Lower leg skin (tissue), 4 donors: ENCODE results near the gene ANTXR1. TPM values are rescaled to one million over a fixed set of nuclear protein-coding genes. Genes with fewer than 3 reads are reported as not detected.
A peak's percentile ranks its signal among the peaks of the same experiment; 100 is the strongest.

Experiments
- DNase-seq, 2 donors: peaks; one replicate each; pipeline ENCODE4 v3.0.0-alpha.2; 2019; ENCODE audit warnings: low spot score in 2 of 2
- H3K4me3 ChIP-seq: fragments of 200-600 bp; sonication (generic); 2 replicates; pipeline ENCODE4 v1.5.1; 2017; ENCODE audit warnings: mild to moderate bottlenecking, low read depth; ENCODE audit not compliant: poor library complexity, severe bottlenecking
- CTCF ChIP-seq, 3 donors: fragments of 450-650 bp; IDR thresholded peaks; one replicate each; pipeline ENCODE4 v1.5.1; 2016; ENCODE audit warnings: antibody characterized with exemption in 3 of 3, mild to moderate bottlenecking in 3 of 3, moderate library complexity in 2 of 3
- POLR2A ChIP-seq, 2 donors: fragments of 450-650 bp; IDR thresholded peaks; one replicate each; pipeline ENCODE4 v1.6.1; 2016 to 2017; ENCODE audit warnings: antibody characterized with exemption in 2 of 2, mild to moderate bottlenecking in 1 of 2, moderate library complexity in 1 of 2
- WGBS, 2 donors: methylation state at CpG; one replicate each; pipeline ENCODE4 v1.1.5; 2018; 5-methylcytosine and 5-hydroxymethylcytosine counted together
- intact Hi-C: fragments of 100-400 bp; cut with DNase I; formaldehyde crosslinking; loops from one replicate; pipeline ENCODE4 v1.15.0; 2023; ENCODE audit warnings: low total_unique reads
- total RNA-seq, 4 donors: library from RNA; depleted of rRNA; stranded (reverse); fragments of >200 nt; gene quantifications; one replicate each; pipeline ENCODE4 v1.1.0, GENCODE V29; 2016

Gene ANTXR1
- total RNA-seq, 4 donors from 2014 or later = 43.3 to 56.7 (median 52.7) TPM

DNA sequence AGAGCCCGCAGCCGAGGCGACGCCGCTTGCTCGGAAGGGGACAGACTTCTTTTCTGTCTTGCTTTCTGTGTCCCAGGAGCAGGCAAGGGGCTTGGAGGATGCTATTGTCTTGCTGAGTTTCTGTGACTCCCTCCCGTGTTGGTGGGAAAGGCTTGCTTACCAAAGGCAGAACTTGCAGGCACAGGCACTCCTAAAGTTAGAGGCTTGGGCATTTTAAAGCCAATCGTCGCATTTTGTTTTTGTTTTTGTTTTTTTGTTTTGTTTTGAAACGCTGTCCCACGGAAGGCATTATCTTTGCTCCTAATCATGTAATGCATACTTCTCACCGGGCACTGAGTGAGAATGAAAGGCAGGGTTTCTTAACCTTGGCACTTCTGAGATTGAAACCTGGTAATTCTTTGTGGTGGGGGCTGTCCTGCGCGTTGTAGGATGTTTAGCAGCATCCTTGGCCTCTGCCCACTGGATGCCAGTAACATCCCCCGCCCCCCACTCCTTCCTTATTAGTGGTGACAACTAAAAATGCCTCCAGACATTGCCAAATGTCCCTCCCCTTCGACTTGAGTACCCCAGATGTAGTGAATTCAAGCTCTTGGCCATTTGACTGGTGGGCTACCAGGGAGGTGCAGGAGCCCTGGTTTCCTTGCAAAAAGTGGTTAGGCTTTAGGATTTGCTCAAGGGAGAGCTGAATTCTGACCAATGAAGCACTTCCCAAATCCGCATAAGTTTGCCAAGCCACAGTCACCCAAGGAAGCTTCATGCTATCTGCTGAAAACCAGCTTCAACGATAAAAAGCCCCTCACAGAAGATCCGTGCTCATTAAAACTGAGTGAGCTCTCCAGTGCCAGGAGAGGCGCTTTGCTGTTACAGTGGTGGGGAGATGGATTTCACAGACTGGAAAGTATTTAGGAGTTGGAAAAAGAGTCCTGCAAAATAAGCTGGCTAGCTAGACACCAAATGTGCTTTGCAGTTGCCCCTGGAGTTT, 1.2 kb downstream of the ANTXR1 start:
- 1 to 3% methylated on average over 19 to 20 of the region's 20 CpGs for WGBS, 2 donors
- DNase-seq = no peak
- intact Hi-C loops = loop anchor here (5.0 kb wide), 1 partner anchor 293 kb away; no protein-coding TSS in a partner anchor
- H3K4me3 ChIP-seq = peak overlapping the region; percentile 79
- TF ChIP-seq CTCF (IDR thresholded peaks at IDR 0.05) = no peak

GRCh38 chr2:69017080-69017479, 4.1 kb downstream of the ANTXR1 start:
- intact Hi-C loops = no loop called here
- TF ChIP-seq POLR2A (IDR thresholded peaks at IDR 0.05) (no peak), CTCF (IDR thresholded peaks at IDR 0.05) (no peak)
- no peak overlapping the region for H3K4me3 ChIP-seq
- no peak for DNase-seq
- 35 to 50% methylated on average over 5 of the region's 5 CpGs for WGBS, 2 donors

- H3K4me3 ChIP-seq = no peak overlapping the region
- intact Hi-C loops = no loop called here
- 56 to 59% methylated on average over 3 of the region's 3 CpGs for WGBS, 2 donors
- TF ChIP-seq CTCF (IDR thresholded peaks at IDR 0.05) (no peak), POLR2A (IDR thresholded peaks at IDR 0.05) (no peak)
- DNase-seq = no peak
Observed at GRCh38 chr2:69017835-69018234, 4.9 kb downstream of the ANTXR1 start.

DNA sequence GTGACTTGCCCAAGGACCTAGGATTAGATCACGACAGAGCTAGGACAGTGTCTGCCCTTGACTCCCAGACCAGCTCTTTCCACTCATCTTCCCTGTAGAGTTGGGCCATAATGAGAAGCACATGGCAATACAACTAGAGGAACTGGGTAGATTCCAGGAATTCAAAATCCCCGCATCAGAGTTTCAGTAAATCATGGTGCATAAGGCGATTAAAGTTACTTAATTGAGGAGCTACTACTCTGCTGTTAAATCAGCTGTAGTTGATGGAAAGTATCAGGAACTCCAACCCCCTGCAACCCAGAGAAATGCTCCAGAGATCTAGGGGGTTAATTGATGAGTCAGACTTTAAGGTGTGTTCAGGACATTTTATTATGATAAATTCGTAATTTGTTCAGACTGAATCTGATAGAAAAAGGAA, 5.7 kb downstream of the ANTXR1 start:
- no peak overlapping the region for H3K4me3 ChIP-seq
- no peak for DNase-seq
- TF ChIP-seq CTCF (IDR thresholded peaks at IDR 0.05) (no peak), POLR2A (IDR thresholded peaks at IDR 0.05) (no peak)
- 30 to 54% methylated on average over 4 of the region's 4 CpGs for WGBS, 2 donors
- intact Hi-C loops = no loop called here

- 35 to 36% methylated on average over 8 of the region's 8 CpGs for WGBS, 2 donors
- intact Hi-C loops = no loop called here
- no peak overlapping the region for H3K4me3 ChIP-seq
- no peak for DNase-seq
- no peak for TF ChIP-seq CTCF (IDR thresholded peaks at IDR 0.05)
- TF ChIP-seq POLR2A (IDR thresholded peaks at IDR 0.05) = no peak
Observed at GRCh38 chr2:69020496-69021426, 7.8 kb downstream of the ANTXR1 start.
